KOPT-K1 (cell line): ENCODE results near the gene PPP1R3C.

Source experiments
- H3K27ac ChIP-seq: fragments of 200-600 bp; sonication (generic); 2 replicates; pipeline ENCODE4 v1.5.1; 2016; ENCODE audit warnings: antibody characterized with exemption, mild to moderate bottlenecking, low read depth, low read length; ENCODE audit not compliant: poor library complexity, severe bottlenecking
- H3K36me3 ChIP-seq: fragments of 200-600 bp; sonication (generic); 2 replicates; pipeline ENCODE4 v1.5.1; 2017; ENCODE audit warnings: antibody characterized with exemption, mild to moderate bottlenecking, low read length, moderate library complexity; ENCODE audit not compliant: insufficient read depth
- H3K9me3 ChIP-seq: fragments of 200-600 bp; sonication (generic); 2 replicates; pipeline ENCODE4 v1.5.1; 2017; ENCODE audit warnings: antibody characterized with exemption, low read length, mild to moderate bottlenecking; ENCODE audit not compliant: insufficient read depth, poor library complexity, severe bottlenecking

PPP1R3C gene

GRCh38 chr10:91614225-91614624, 18.6 kb downstream of the PPP1R3C start:
- no peaks in the 10 kb centered on the region for H3K9me3 ChIP-seq
- no peaks in the 10 kb centered on the region for H3K36me3 ChIP-seq
- H3K27ac ChIP-seq: no peak overlapping the region

GRCh38 chr10:91613411-91614187, 19.3 kb downstream of the PPP1R3C start:
- H3K36me3 ChIP-seq: no peaks in the 10 kb centered on the region
- no peaks in the 10 kb centered on the region for H3K9me3 ChIP-seq
- H3K27ac ChIP-seq: no peak overlapping the region

GRCh38 chr10:91610919-91611318, 22.0 kb downstream of the PPP1R3C start:
- Histone ChIP-seq H3K36me3 (no peaks in the 10 kb centered on the region), H3K9me3 (peaks cover 6% of the 10 kb centered on the region), H3K27ac (no peak overlapping the region)

- peaks cover 10% of the 10 kb centered on the region for H3K9me3 ChIP-seq
- H3K36me3 ChIP-seq: no peaks in the 10 kb centered on the region
- no peak overlapping the region for H3K27ac ChIP-seq
Measured at GRCh38 chr10:91610444-91610843, 22.4 kb downstream of the PPP1R3C start.

- no peak overlapping the region for H3K27ac ChIP-seq
Measured at GRCh38 chr10:91607646-91608403, 25.0 kb downstream of the PPP1R3C start.

GRCh38 chr10:91605968-91606367, 26.9 kb downstream of the PPP1R3C start:
- H3K36me3 ChIP-seq: no peaks in the 10 kb centered on the region
- H3K9me3 ChIP-seq: peaks cover 13% of the 10 kb centered on the region
- H3K27ac ChIP-seq: no peak overlapping the region

More at GRCh38 chr10:91607646-91608403, 25.0 kb downstream of the PPP1R3C start:
- no peaks in the 10 kb centered on the region for H3K36me3 ChIP-seq
- peaks cover 13% of the 10 kb centered on the region for H3K9me3 ChIP-seq

GRCh38 chr10:91604553-91605534, 28.0 kb downstream of the PPP1R3C start:
- Histone ChIP-seq H3K36me3 (no peaks in the 10 kb centered on the region), H3K9me3 (peaks cover 13% of the 10 kb centered on the region), H3K27ac (no peak overlapping the region)

GRCh38 chr10:91603931-91604331, 28.9 kb downstream of the PPP1R3C start:
- Histone ChIP-seq H3K27ac (no peak overlapping the region), H3K9me3 (peaks cover 13% of the 10 kb centered on the region), H3K36me3 (no peaks in the 10 kb centered on the region)

- H3K27ac ChIP-seq: no peak overlapping the region
- H3K36me3 ChIP-seq: no peaks in the 10 kb centered on the region
- H3K9me3 ChIP-seq: peaks cover 13% of the 10 kb centered on the region
Measured at GRCh38 chr10:91602868-91603568, 29.9 kb downstream of the PPP1R3C start.

- peaks cover 13% of the 10 kb centered on the region for H3K9me3 ChIP-seq
- no peak overlapping the region for H3K27ac ChIP-seq
- H3K36me3 ChIP-seq: no peaks in the 10 kb centered on the region
Measured at GRCh38 chr10:91602449-91602848, 30.4 kb downstream of the PPP1R3C start.

- Histone ChIP-seq H3K36me3 (no peaks in the 10 kb centered on the region), H3K9me3 (peaks cover 11% of the 10 kb centered on the region), H3K27ac (no peak overlapping the region)
Measured at GRCh38 chr10:91601212-91601611, 31.7 kb downstream of the PPP1R3C start.

- no peaks in the 10 kb centered on the region for H3K36me3 ChIP-seq
- H3K9me3 ChIP-seq: no peaks in the 10 kb centered on the region
- H3K27ac ChIP-seq: no peak overlapping the region
Measured at GRCh38 chr10:91598211-91598977, 34.5 kb downstream of the PPP1R3C start.

- no peak overlapping the region for H3K27ac ChIP-seq
- no peaks in the 10 kb centered on the region for H3K36me3 ChIP-seq
- no peaks in the 10 kb centered on the region for H3K9me3 ChIP-seq
Measured at GRCh38 chr10:91597197-91597881, 35.5 kb downstream of the PPP1R3C start.
